ENCODE measurements around the gene PACSIN2. TPM values are rescaled to one million over a fixed set of nuclear protein-coding genes. Genes with fewer than 3 reads are reported as not detected.

PACSIN2 gene
- total and polyA plus RNA-seq, 5 donors, result 40.4 to 85.6 (median 69.4) TPM

DNA sequence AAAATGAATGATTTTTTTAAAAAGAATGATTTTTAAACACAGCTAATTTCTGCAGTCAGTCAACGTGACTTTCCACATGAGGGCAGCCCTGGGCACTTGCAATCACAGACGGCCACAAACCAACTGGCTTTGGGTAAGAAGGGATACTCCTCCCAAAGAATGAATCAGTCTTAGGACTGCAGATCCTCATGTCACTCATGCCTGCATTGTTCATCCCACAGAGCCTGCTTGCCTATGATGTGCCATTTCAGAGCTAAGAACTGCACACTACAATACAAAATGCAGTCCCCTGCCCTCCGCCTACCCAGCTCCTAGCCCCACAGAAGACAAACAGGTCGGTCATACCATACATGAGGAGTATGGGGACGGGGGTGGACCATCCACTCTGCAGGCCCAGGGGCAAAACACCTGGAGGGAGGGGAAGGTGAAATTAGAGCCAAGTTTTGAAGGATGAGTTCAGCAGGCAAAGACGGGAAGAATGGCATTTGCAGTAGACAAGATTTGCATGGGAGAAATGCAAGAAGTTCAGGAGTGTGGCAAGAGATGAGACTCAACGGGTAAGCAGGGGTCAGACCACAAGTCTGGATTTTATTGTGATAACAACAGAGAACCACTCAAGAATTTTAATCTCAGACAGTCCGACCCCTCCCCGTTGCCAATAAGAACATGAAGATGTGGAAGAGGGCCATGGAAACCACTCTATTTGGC lies 24.7 kb downstream of the PACSIN2 start:
- DNase-seq (peak in 2 of 3 donors; percentile 55 to 60), ATAC-seq (peak; percentile 30 to 68)
- WGBS, result 65% methylated on average over 9 of the region's 9 CpGs
- intact Hi-C loops (cut with DNase I), result no loop called here
- no peak overlapping the region for H3K27ac ChIP-seq (ENCODE audit: low read length)
- no peak overlapping the region for H3K4me3 ChIP-seq (ENCODE audit: low read length)
- H3K4me1 ChIP-seq (ENCODE audit: control insufficient read depth, insufficient read depth, low read length), result peaks cover 13% of the 10 kb centered on the region
- H3K27me3 ChIP-seq (ENCODE audit: control insufficient read depth, insufficient read depth), result no peaks in the 10 kb centered on the region
- no peaks in the 10 kb centered on the region for H3K9me3 ChIP-seq (ENCODE audit: control insufficient read depth, low read length)

DNA sequence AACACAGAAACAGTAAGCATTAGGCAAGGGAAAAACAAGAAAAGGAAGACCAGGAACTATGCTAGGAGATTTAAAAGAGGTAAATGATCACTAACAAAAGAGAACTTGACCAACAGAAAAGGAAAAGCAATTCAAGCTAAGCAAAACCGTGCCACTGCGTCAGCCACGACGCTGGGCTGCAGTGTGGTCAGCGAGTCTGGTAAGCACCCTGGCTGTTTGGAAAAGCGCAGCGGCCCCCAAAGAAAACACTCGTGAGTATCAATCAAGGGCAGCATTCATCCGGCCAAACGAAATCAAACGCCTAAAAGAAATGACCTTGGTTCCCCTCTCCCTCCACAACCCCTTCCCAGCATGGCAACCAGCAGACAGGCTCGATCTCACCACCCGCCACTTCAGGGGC lies 28.8 kb downstream of the PACSIN2 start:
- no peak overlapping the region for H3K4me3 ChIP-seq (ENCODE audit: low read length)
- 77% methylated on average over 13 of the region's 13 CpGs for WGBS
- ATAC-seq (no peak), DNase-seq (peak in 1 of 3 donors; percentile 51)
- H3K27me3 ChIP-seq (ENCODE audit: control insufficient read depth, insufficient read depth), result no peaks in the 10 kb centered on the region
- no peak overlapping the region for H3K27ac ChIP-seq (ENCODE audit: low read length)
- intact Hi-C loops (cut with DNase I), result no loop called here
- no peaks in the 10 kb centered on the region for H3K9me3 ChIP-seq (ENCODE audit: control insufficient read depth, low read length)
- peaks cover 5% of the 10 kb centered on the region for H3K4me1 ChIP-seq (ENCODE audit: control insufficient read depth, insufficient read depth, low read length)

DNA sequence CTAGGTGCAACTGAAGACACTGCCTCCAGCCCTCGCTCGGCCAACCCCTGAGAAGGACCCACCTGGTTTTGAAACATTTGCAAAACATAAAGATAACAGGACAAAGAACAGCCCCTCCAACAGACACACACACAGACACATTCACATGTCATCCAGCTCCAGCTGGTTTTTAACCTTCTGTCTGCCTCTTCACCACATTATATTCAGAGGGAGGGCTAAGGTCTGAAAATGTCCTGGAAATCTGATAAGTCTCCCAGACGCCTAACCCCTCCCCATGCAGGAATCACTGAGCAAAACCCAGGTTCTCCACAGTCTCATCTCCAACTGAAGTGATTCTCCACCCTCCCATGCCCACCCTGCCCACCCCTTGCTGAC lies 29.4 kb downstream of the PACSIN2 start:
- intact Hi-C loops (cut with DNase I), result no loop called here
- no peak overlapping the region for H3K27ac ChIP-seq (ENCODE audit: low read length)
- H3K9me3 ChIP-seq (ENCODE audit: control insufficient read depth, low read length), result no peaks in the 10 kb centered on the region
- WGBS, result 86% methylated on average over 3 of the region's 3 CpGs
- no peak for ATAC-seq
- no peak overlapping the region for H3K4me3 ChIP-seq (ENCODE audit: low read length)
- no peaks in the 10 kb centered on the region for H3K27me3 ChIP-seq (ENCODE audit: control insufficient read depth, insufficient read depth)
- H3K4me1 ChIP-seq (ENCODE audit: control insufficient read depth, insufficient read depth, low read length), result peaks cover 5% of the 10 kb centered on the region
- no peak for DNase-seq

DNA sequence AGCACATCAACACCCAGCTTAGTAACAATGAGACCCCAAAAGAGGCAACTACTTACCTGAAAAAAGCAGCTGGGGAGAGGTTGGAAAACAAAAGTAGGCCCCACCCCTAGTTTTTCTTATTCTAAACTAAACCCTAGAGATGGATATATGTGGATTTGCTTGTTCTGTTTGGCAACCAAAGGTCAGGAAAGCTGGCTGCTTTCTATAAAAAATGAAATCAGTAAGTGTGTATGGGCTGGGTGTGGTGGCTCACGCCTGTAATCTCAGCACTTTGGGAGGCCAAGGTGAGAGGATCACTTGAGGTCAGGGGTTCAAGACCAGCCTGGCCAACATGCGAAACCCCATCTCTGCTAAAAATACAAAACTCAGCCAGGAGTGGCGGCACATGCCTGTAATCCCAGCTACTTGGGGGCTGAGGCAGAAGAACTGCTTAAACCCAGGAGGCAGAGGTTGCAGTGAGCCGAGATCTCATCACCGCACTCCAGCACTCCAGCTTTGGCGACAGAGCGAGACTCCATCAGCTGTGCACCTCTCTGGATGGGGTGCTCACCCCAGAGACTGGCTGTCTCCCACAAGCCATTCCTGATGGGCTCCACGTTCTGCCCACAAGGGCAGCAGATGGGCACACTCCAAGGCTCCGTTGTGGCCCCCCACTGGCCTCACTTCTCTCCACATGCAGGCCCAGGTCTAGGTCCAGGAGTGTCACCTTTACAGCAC lies 30.0 kb downstream of the PACSIN2 start:
- peak in 1 of 2 donors; percentile 26 for ATAC-seq
- H3K9me3 ChIP-seq (ENCODE audit: control insufficient read depth, low read length), result no peaks in the 10 kb centered on the region
- H3K4me3 ChIP-seq (ENCODE audit: low read length), result no peak overlapping the region
- DNase-seq, result peak in 1 of 3 donors; percentile 37
- WGBS, result 93% methylated on average over 9 of the region's 9 CpGs
- no peak overlapping the region for H3K27ac ChIP-seq (ENCODE audit: low read length)
- intact Hi-C loops (cut with DNase I), result no loop called here
- H3K4me1 ChIP-seq (ENCODE audit: control insufficient read depth, insufficient read depth, low read length), result peaks cover 3% of the 10 kb centered on the region
- H3K27me3 ChIP-seq (ENCODE audit: control insufficient read depth, insufficient read depth), result no peaks in the 10 kb centered on the region

DNA sequence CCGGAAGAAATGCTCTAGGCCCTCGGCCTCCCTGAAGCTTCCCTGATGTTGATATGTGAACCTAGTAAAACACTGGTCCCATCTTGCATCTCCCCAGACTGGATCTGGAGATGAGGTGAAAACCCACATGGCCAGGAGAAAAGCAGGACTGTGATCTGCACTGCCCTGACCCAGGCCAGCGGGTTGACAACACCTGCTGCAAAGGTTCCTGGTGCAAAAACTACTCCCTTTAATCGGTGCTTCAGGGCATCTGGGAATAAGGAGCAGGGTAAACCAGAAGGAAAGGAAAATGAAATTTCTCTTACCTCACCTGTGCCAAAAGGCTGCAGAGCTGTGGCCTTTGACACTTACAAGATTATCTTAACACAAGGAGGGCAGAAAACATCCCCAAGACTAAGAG lies 30.6 kb downstream of the PACSIN2 start:
- no peaks in the 10 kb centered on the region for H3K27me3 ChIP-seq (ENCODE audit: control insufficient read depth, insufficient read depth)
- H3K27ac ChIP-seq (ENCODE audit: low read length), result no peak overlapping the region
- intact Hi-C loops (cut with DNase I), result no loop called here
- no peaks in the 10 kb centered on the region for H3K9me3 ChIP-seq (ENCODE audit: control insufficient read depth, low read length)
- 92% methylated on average over 4 of the region's 4 CpGs for WGBS
- H3K4me1 ChIP-seq (ENCODE audit: control insufficient read depth, insufficient read depth, low read length), result peaks cover 4% of the 10 kb centered on the region
- DNase-seq, result no peak
- ATAC-seq, result no peak
- H3K4me3 ChIP-seq (ENCODE audit: low read length), result no peak overlapping the region

DNA sequence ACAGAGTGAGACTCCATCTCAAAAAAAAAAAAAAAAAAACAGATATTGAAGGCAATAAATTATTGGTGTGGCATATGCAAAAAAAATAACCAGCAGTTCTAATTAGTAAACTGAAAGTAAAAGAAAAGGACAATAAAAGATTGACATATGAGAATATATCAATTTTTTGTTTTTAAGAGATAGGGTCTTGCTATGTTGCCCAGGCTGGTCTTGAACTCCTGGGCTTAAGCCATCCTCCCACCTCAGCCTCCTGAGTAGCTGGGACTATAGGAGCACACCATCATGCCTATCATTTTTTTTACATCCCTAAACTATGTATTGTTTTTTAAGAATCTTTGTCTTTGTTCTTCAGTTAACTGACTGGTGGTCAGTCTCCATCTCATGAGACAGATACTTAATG lies 31.5 kb downstream of the PACSIN2 start:
- Histone ChIP-seq H3K4me1 (ENCODE audit: control insufficient read depth, insufficient read depth, low read length) (peaks cover 6% of the 10 kb centered on the region), H3K4me3 (ENCODE audit: low read length) (no peak overlapping the region), H3K27ac (ENCODE audit: low read length) (no peak overlapping the region), H3K27me3 (ENCODE audit: control insufficient read depth, insufficient read depth) (no peaks in the 10 kb centered on the region), H3K9me3 (ENCODE audit: control insufficient read depth, low read length) (no peaks in the 10 kb centered on the region)
- intact Hi-C loops (cut with DNase I), result no loop called here
- ATAC-seq, result no peak
- DNase-seq, result no peak

DNA sequence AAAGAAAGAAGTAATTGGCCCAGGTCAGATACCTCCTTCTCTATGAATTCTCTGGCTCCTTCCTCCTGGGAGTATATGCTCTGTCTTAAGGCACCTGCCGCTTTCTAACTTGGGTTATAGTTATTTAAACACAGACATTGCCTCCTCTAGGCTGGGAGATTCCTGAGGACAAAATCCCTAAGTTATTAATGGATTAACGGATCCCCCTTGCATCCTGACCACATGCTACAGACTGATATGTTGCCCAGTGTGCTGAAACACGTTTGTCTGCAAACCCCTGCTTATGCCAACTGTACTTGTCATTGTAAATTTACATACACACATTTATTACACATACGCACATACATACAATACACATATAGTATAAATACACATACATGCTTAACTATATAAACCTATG lies 35.3 kb downstream of the PACSIN2 start:
- Histone ChIP-seq H3K9me3 (ENCODE audit: control insufficient read depth, low read length) (no peaks in the 10 kb centered on the region), H3K4me1 (ENCODE audit: control insufficient read depth, insufficient read depth, low read length) (peaks cover 15% of the 10 kb centered on the region), H3K4me3 (ENCODE audit: low read length) (no peak overlapping the region), H3K27ac (ENCODE audit: low read length) (no peak overlapping the region), H3K27me3 (ENCODE audit: control insufficient read depth, insufficient read depth) (no peaks in the 10 kb centered on the region)
- intact Hi-C loops (cut with DNase I), result no loop called here
- DNase-seq (no peak), ATAC-seq (no peak)
- 77% methylated on average over 4 of the region's 4 CpGs for WGBS

DNA sequence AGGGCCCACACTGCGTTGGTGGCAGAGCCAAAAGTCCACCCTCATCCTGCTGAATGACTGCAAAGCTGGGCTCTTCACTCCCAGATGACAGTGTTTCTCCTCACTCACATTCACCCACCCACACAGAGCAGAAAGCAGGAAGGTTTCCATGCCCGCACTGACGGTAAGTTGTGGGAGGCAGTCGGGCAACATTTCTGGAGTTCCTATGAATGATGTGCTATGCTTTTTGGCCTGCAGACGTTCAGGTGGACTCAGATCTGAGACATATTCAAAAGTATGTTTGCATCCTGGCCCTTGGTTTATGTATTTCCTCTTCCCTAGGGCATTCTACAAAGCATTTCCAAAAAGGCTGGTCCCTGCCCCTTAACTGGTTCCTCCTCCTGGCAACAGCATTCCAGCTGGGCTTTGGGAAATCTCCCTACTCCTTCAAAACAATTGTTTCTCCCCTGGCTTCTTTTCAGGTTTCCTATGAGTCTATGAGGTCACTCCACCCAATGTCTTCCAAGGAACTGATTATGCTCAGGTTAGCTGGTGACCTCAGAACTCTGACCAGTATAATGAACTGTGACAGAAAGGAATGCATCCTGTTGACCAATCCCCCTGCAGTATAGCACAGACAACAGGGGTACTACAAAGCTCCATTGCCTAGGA lies 36.4 kb downstream of the PACSIN2 start:
- DNase-seq, result peak in 1 of 3 donors; percentile 49
- Histone ChIP-seq H3K4me1 (ENCODE audit: control insufficient read depth, insufficient read depth, low read length) (peaks cover 25% of the 10 kb centered on the region), H3K4me3 (ENCODE audit: low read length) (no peak overlapping the region), H3K27ac (ENCODE audit: low read length) (peak overlapping the region; percentile 78), H3K9me3 (ENCODE audit: control insufficient read depth, low read length) (no peaks in the 10 kb centered on the region), H3K27me3 (ENCODE audit: control insufficient read depth, insufficient read depth) (no peaks in the 10 kb centered on the region)
- intact Hi-C loops (cut with DNase I), result no loop called here
- WGBS, result 29% methylated on average over 5 of the region's 5 CpGs
- ATAC-seq, result peak; percentile 82 to 95

DNA sequence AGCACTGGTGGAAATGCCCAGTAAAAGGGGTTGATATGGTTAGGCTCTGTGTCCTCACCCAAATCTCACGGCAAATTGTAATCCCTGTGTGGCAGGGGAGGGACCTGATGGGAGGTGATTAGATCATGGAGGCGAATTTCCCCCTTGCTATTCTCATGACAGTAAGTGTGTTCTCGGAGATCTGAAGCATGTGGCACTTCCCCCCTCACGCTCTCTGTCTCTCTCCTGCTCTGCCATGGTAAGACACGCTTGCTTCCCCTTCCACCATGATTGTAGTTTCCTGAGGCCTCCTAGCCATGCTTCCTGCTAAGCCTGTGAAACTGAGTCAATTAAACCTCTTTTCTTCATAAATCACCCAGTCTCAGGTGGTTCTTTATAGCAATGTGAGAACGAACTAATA lies 37.4 kb downstream of the PACSIN2 start:
- Histone ChIP-seq H3K4me1 (ENCODE audit: control insufficient read depth, insufficient read depth, low read length) (peaks cover 27% of the 10 kb centered on the region), H3K27ac (ENCODE audit: low read length) (no peak overlapping the region), H3K4me3 (ENCODE audit: low read length) (no peak overlapping the region), H3K27me3 (ENCODE audit: control insufficient read depth, insufficient read depth) (no peaks in the 10 kb centered on the region), H3K9me3 (ENCODE audit: control insufficient read depth, low read length) (no peaks in the 10 kb centered on the region)
- intact Hi-C loops (cut with DNase I), result no loop called here
- ATAC-seq (peak in 1 of 2 donors; percentile 25), DNase-seq (no peak)
- 77% methylated on average over 6 of the region's 6 CpGs for WGBS

DNA sequence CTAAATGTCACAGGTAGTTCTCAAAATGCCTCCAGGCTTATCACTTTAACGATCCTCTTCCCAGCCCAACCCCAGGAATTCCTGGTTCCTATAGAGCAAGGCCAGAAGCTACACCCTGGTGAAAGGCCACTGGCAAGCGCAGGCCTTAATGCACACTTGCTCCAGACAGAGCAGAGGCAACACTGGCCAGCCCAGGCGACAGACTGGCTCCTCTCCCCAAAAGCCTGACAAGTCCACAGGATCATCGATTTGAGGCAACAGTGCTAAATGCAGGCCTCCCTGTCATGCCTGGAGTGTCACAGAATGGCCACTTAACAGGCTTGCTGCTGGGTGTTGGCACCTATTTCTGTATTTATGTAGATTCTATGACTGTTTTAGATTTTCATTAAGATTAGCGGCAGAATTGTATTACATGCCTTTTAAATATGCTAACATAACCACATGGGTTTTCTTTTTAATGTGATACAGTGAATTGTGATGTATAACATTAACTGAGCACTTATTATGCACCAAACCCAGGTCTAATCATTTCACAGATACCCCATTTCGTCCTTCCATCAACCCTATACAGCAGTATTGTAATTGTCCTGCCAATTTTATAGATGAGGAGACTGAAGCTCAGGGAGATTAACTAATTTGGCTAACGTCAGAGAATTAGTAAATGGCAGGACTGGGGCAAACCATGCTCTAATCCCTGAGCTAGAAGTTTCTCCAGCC lies 38.6 kb downstream of the PACSIN2 start:
- intact Hi-C loops (cut with DNase I), result no loop called here
- Histone ChIP-seq H3K4me3 (ENCODE audit: low read length) (no peak overlapping the region), H3K4me1 (ENCODE audit: control insufficient read depth, insufficient read depth, low read length) (peaks cover 27% of the 10 kb centered on the region), H3K27me3 (ENCODE audit: control insufficient read depth, insufficient read depth) (no peaks in the 10 kb centered on the region), H3K9me3 (ENCODE audit: control insufficient read depth, low read length) (no peaks in the 10 kb centered on the region), H3K27ac (ENCODE audit: low read length) (peak overlapping the region; percentile 3)
- ATAC-seq, result no peak
- no peak for DNase-seq
- WGBS, result 71% methylated on average over 7 of the region's 7 CpGs

DNA sequence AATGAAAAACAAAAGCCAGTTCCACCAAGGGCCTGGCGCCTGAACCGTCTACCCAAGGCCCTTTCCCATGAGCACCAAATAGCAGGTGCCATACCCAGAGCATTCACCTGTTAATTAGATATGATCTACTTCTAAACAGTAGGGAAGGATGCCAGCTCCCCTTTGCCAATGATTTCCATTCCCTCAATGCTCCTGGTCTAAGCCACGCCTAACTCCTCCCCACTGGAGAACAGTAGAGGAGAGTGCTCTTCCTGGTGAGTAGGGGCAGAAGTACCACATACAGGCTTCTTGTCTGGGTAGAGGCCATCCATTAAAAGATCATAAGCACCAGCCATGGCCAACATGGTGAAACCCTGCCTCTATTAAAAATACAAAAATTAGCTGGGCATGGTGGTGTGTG lies 40.7 kb downstream of the PACSIN2 start:
- ATAC-seq (no peak), DNase-seq (no peak)
- H3K4me1 ChIP-seq (ENCODE audit: control insufficient read depth, insufficient read depth, low read length), result peaks cover 28% of the 10 kb centered on the region
- no peaks in the 10 kb centered on the region for H3K27me3 ChIP-seq (ENCODE audit: control insufficient read depth, insufficient read depth)
- H3K4me3 ChIP-seq (ENCODE audit: low read length), result no peak overlapping the region
- no peaks in the 10 kb centered on the region for H3K9me3 ChIP-seq (ENCODE audit: control insufficient read depth, low read length)
- intact Hi-C loops (cut with DNase I), result no loop called here
- 97% methylated on average over 3 of the region's 3 CpGs for WGBS
- H3K27ac ChIP-seq (ENCODE audit: low read length), result no peak overlapping the region

All from right cardiac atrium (tissue), 5 donors.